ENCODE data around the gene ENAH.

ENAH gene

GRCh38 chr1:225613006-225613405 is 39.9 kb downstream of the ENAH start:
- Histone ChIP-seq H3K9ac (ENCODE audit: low read depth, low read length) (no peak overlapping the region), H3K4me1 (ENCODE audit: insufficient read depth, low read length) (peaks cover 7% of the 10 kb centered on the region; the same call in 1 of the 2 replicates), H3K36me3 (ENCODE audit: insufficient read depth, low read length) (no peaks in the 10 kb centered on the region), H3K9me3 (ENCODE audit: control insufficient read depth, insufficient read depth, low read length) (no peaks in the 10 kb centered on the region; the same call in 1 of the 2 replicates)

- Histone ChIP-seq H3K36me3 (ENCODE audit: insufficient read depth, low read length) (no peaks in the 10 kb centered on the region), H3K9ac (ENCODE audit: low read depth, low read length) (no peak overlapping the region), H3K9me3 (ENCODE audit: control insufficient read depth, insufficient read depth, low read length) (no peaks in the 10 kb centered on the region; the same call in 1 of the 2 replicates), H3K4me1 (ENCODE audit: insufficient read depth, low read length) (peaks cover 13% of the 10 kb centered on the region; the same call in 1 of the 2 replicates)
Observed at GRCh38 chr1:225612287-225612686, 40.6 kb downstream of the ENAH start.

DNA sequence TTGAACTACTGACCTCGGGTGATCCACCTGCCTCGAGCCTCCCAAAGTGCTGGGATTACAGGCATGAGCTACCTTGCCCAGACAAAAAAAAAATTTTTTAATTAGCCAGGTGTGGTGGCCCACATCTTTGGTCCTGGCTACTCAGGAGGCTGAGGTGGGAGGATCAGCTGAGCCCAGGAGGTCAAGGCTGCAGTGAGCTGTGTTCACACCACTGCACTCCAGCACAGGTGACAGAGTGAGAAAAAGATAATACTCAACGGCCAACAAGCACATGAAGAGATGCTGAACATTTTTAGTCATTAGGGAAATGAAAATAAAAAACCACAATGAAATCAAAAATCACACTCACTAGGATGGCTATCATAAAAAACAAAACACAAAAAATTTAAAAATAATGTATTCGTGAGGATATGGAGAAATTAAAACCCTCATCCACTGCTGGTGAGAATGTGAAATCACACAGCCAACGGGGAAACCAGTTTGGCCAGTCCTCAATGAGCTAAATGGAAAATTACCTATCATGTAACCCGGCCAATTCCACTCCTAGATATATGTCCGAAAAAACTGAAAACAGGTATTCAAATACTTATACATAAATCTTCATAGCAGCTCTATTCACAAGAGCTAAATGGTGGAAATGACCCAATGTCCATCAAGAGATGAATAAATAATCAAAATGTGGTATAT is 41.2 kb downstream of the ENAH start:
- Histone ChIP-seq H3K4me1 (ENCODE audit: insufficient read depth, low read length) (peaks cover 13% of the 10 kb centered on the region; the same call in 1 of the 2 replicates), H3K36me3 (ENCODE audit: insufficient read depth, low read length) (no peaks in the 10 kb centered on the region), H3K9me3 (ENCODE audit: control insufficient read depth, insufficient read depth, low read length) (no peaks in the 10 kb centered on the region; the same call in 1 of the 2 replicates), H3K9ac (ENCODE audit: low read depth, low read length) (no peak overlapping the region)

- no peaks in the 10 kb centered on the region for H3K9me3 ChIP-seq (ENCODE audit: control insufficient read depth, insufficient read depth, low read length)
- peaks cover 13% of the 10 kb centered on the region; the same call in 1 of the 2 replicates for H3K4me1 ChIP-seq (ENCODE audit: insufficient read depth, low read length)
- no peaks in the 10 kb centered on the region for H3K36me3 ChIP-seq (ENCODE audit: insufficient read depth, low read length)
- H3K9ac ChIP-seq (ENCODE audit: low read depth, low read length), result no peak overlapping the region
Observed at GRCh38 chr1:225610539-225610938, 42.4 kb downstream of the ENAH start.

- Histone ChIP-seq H3K4me1 (ENCODE audit: insufficient read depth, low read length) (peaks cover 13% of the 10 kb centered on the region; the same call in 1 of the 2 replicates), H3K36me3 (ENCODE audit: insufficient read depth, low read length) (no peaks in the 10 kb centered on the region), H3K9ac (ENCODE audit: low read depth, low read length) (no peak overlapping the region; the same call in 1 of the 2 replicates), H3K9me3 (ENCODE audit: control insufficient read depth, insufficient read depth, low read length) (no peaks in the 10 kb centered on the region)
Observed at GRCh38 chr1:225608014-225608796, 44.7 kb downstream of the ENAH start.

DNA sequence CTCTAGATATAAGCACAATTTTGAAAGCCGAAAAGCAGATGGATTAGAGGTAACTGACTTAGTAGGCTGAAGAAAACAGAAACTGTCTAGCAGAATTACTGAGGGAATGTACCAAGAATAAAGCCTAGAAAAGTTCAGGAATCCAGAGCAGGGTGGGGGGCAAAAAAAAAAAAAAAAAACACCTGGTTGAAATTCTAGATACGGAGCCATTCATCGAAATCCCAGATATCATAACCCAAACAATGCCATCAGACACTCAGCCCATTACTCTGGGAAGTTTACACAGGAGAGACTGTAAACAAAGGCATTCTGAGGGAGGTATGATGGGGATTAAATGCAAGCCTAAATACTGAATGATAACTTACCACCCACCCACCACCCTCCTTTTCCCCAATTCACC is 45.6 kb downstream of the ENAH start:
- Histone ChIP-seq H3K9me3 (ENCODE audit: control insufficient read depth, insufficient read depth, low read length) (no peaks in the 10 kb centered on the region), H3K4me1 (ENCODE audit: insufficient read depth, low read length) (peaks cover 13% of the 10 kb centered on the region; the same call in 1 of the 2 replicates), H3K9ac (ENCODE audit: low read depth, low read length) (no peak overlapping the region), H3K36me3 (ENCODE audit: insufficient read depth, low read length) (no peaks in the 10 kb centered on the region)

- 0 out of 2 replicates have a peak, but pooled peaks cover 6% of the 10 kb centered on the region for H3K4me1 ChIP-seq (ENCODE audit: insufficient read depth, low read length)
- peaks cover 2% of the 10 kb centered on the region for H3K9me3 ChIP-seq (ENCODE audit: control insufficient read depth, insufficient read depth, low read length)
- no peak overlapping the region for H3K9ac ChIP-seq (ENCODE audit: low read depth, low read length)
- no peaks in the 10 kb centered on the region for H3K36me3 ChIP-seq (ENCODE audit: insufficient read depth, low read length)
Observed at GRCh38 chr1:225603538-225604354, 49.2 kb downstream of the ENAH start.

DNA sequence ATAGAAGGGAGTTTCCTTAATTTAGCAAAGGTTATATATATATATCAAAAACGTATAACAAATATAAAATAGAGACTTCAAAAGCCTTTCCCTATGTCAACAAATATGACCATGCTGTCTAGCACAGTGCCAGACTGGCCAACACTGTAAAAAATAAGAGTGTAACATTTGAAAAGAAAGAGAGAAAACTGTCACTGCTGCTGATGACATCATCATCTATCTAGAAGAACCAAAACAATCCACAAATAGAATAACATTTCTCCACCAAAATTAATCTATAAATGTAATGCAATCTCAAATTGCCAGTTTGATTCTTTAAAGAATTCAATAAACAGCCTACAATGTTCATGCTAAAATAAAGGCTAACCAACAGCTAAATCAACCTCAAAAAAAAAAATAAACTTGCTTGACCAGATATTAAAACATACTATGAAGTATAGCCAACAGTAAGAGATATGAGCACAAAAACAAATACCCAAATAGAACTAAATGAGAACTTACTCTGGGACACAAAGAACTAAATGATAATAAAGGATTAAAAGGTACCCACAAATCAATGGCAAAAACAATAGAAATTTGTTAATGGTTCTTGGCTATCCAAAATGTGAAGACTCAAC is 50.2 kb downstream of the ENAH start:
- Histone ChIP-seq H3K36me3 (ENCODE audit: insufficient read depth, low read length) (no peaks in the 10 kb centered on the region), H3K9ac (ENCODE audit: low read depth, low read length) (no peak overlapping the region), H3K9me3 (ENCODE audit: control insufficient read depth, insufficient read depth, low read length) (peaks cover 2% of the 10 kb centered on the region), H3K4me1 (ENCODE audit: insufficient read depth, low read length) (0 out of 2 replicates have a peak, but pooled peaks cover 3% of the 10 kb centered on the region)

DNA sequence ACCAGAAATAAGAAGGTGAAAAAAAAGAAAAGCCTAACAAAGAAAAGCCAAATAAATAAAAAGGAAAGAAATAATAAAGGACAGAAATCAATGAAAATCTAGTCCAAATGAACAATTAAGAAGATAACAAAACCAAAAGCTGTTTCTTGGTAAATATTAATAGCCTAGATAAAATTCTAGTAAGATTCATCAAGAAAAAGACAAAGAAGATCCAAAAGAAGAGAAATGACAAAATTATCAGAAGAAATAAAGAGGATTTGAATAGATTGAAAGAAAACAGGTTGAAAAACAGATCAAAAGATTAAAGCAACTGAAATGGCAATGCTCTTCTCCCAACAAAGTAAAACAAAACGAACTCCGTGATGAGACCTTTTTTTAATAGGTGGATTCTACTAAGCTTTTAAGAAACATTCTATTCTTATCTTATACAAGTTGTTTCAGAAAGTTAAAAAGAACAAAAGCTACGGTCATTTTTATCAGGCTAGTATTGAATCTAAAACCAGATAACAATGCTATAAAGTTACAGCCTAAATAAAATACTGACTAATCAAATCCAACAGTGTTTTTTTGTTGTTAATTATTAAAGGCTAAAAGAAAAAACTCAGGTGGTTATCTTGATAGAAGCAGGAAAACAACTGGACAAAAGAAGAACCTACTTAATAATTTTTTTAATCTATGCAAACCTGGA is 50.9 kb downstream of the ENAH start:
- Histone ChIP-seq H3K36me3 (ENCODE audit: insufficient read depth, low read length) (no peaks in the 10 kb centered on the region), H3K9me3 (ENCODE audit: control insufficient read depth, insufficient read depth, low read length) (peaks cover 2% of the 10 kb centered on the region), H3K4me1 (ENCODE audit: insufficient read depth, low read length) (no peaks in the 10 kb centered on the region), H3K9ac (ENCODE audit: low read depth, low read length) (no peak overlapping the region)

DNA sequence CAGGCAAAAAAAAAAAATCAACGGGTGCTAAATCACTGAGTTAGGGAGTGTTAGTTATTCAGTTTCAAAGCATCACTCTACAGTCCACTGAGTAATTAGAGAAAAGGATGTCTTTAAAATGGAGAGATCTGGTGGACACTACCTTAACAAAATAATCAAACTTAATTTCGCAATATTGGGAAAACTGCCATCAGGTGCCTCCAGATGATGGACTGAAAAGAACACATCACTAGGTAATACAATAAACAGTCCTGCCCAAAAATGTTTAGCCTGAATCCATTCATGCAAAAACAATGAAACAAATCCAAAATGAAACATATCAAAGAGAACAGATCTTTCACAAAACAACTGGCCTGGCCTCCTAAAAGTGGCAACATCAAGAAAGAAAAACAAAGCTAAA is 54.1 kb downstream of the ENAH start:
- Histone ChIP-seq H3K9me3 (ENCODE audit: control insufficient read depth, insufficient read depth, low read length) (peaks cover 2% of the 10 kb centered on the region), H3K36me3 (ENCODE audit: insufficient read depth, low read length) (no peaks in the 10 kb centered on the region), H3K4me1 (ENCODE audit: insufficient read depth, low read length) (no peaks in the 10 kb centered on the region; the same call in 1 of the 2 replicates), H3K9ac (ENCODE audit: low read depth, low read length) (no peak overlapping the region)

- Histone ChIP-seq H3K9ac (ENCODE audit: low read depth, low read length) (no peak overlapping the region), H3K4me1 (ENCODE audit: insufficient read depth, low read length) (no peaks in the 10 kb centered on the region; the same call in 1 of the 2 replicates), H3K9me3 (ENCODE audit: control insufficient read depth, insufficient read depth, low read length) (peaks cover 2% of the 10 kb centered on the region), H3K36me3 (ENCODE audit: insufficient read depth, low read length) (no peaks in the 10 kb centered on the region)
Observed at GRCh38 chr1:225597926-225598575, 54.9 kb downstream of the ENAH start.

GRCh38 chr1:225596736-225597135 is 56.2 kb downstream of the ENAH start:
- Histone ChIP-seq H3K9me3 (ENCODE audit: control insufficient read depth, insufficient read depth, low read length) (peaks cover 2% of the 10 kb centered on the region), H3K36me3 (ENCODE audit: insufficient read depth, low read length) (no peaks in the 10 kb centered on the region), H3K4me1 (ENCODE audit: insufficient read depth, low read length) (no peaks in the 10 kb centered on the region; the same call in 1 of the 2 replicates), H3K9ac (ENCODE audit: low read depth, low read length) (no peak overlapping the region)

GRCh38 chr1:225595974-225596551 is 56.9 kb downstream of the ENAH start:
- Histone ChIP-seq H3K4me1 (ENCODE audit: insufficient read depth, low read length) (no peaks in the 10 kb centered on the region; the same call in 1 of the 2 replicates), H3K9me3 (ENCODE audit: control insufficient read depth, insufficient read depth, low read length) (peaks cover 2% of the 10 kb centered on the region; the same call in 1 of the 2 replicates), H3K9ac (ENCODE audit: low read depth, low read length) (no peak overlapping the region), H3K36me3 (ENCODE audit: insufficient read depth, low read length) (no peaks in the 10 kb centered on the region)
